H1 (cell line): ENCODE measurements around the gene RIN3.

Source experiments
- CBX5 ChIP-seq: fragments of 300-800, 300-1000 bp; sonication (generic); IDR thresholded peaks from 2 replicates; pipeline ENCODE4 v1.7.1; 2016; ENCODE audit warnings: antibody characterized with exemption, low read length, low read depth
- RFX5 ChIP-seq: IDR thresholded peaks from 2 replicates; pipeline ENCODE4 v1.6.1; 2011; ENCODE audit warnings: low read depth, low read length, improper control_type of control experiment, borderline replicate concordance
- TCF12 ChIP-seq: IDR thresholded peaks from 2 replicates; pipeline ENCODE4 v1.6.1; 2011; ENCODE audit warnings: low read depth, mild to moderate bottlenecking, low read length

DNA sequence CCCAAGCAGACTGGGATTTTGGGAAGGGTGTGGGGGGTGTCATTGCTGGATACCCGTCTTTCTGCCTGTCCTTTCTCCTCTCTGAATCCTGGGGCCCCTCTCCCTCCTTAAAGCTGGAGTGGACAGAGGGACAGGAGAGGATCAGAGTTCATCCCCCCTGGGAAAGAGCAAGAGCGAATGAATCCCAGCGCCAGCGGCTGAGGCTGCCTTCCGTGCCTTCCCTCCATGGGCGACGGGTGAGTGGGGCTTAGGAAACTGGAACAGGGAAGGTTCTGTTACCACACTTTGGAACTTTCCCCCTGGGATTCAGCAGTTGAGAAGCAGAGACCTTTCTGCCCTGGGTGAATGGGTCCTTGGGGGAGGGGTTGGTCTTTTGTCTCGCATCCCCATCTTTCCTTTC is 16.2 kb upstream of the RIN3 start:
- TF ChIP-seq TCF12 (no peak), CBX5 (no peak), RFX5 (no peak)
